Adrenal gland (tissue), 12 donors: Measurements from ENCODE around the gene ADAM19. TPM values are rescaled to one million over a fixed set of nuclear protein-coding genes. Genes with fewer than 3 reads are reported as not detected.

Source experiments
- DNase-seq, 7 donors: peaks; one replicate each; pipeline ENCODE4 v3.0.0-alpha.2; 2019 to 2020
- H3K27ac ChIP-seq, 5 donors: fragments of 200-600 bp; sonication (generic) in 4 of 5; 1 replicate in 3 of 5; 2 replicates in 2 of 5; pipeline versions ENCODE4 v1.5.1 to v1.8.0; 2016 to 2020; ENCODE audit warnings: mild to moderate bottlenecking in 1 of 5
- H3K27me3 ChIP-seq: fragments of 200-600 bp; 2 replicates; pipeline ENCODE4 v1.8.0; 2021
- H3K36me3 ChIP-seq, 2 donors: fragments of 200-600 bp; replicated peaks in 1 of 2; 1 replicate in 1 of 2; 2 replicates in 1 of 2; pipeline versions ENCODE4 v1.5.1 to v1.8.0; 2018 to 2022
- H3K4me1 ChIP-seq, 2 donors: fragments of 200-600 bp; replicated peaks in 1 of 2; 1 replicate in 1 of 2; 2 replicates in 1 of 2; pipeline versions ENCODE4 v1.5.1 to v1.8.0; 2018 to 2021
- H3K4me3 ChIP-seq, 4 donors: fragments of 200-600 bp; sonication (generic) in 3 of 4; one replicate each; pipeline ENCODE4 v1.5.1; 2016 to 2018
- H3K9me3 ChIP-seq, 3 donors: fragments of 200-600 bp; sonication (generic) in 1 of 3; replicated peaks in 1 of 3; 1 replicate in 2 of 3; 2 replicates in 1 of 3; pipeline versions ENCODE4 v1.5.1 to v1.8.0; 2016 to 2021
- CTCF ChIP-seq, 6 experiments: fragments of 450-650 bp in 4 of 6; fragments of 200-600 bp in 2 of 6; sonication (generic) in 1 of 6; IDR thresholded peaks; 1 replicate in 5 of 6; 2 replicates in 1 of 6; pipeline versions ENCODE4 v1.5.1 to v1.8.0; 2016 to 2021; ENCODE audit warnings: antibody characterized with exemption in 6 of 6, mild to moderate bottlenecking in 2 of 6, moderate library complexity in 1 of 6
- POLR2A ChIP-seq, 2 donors: fragments of 450-650 bp; IDR thresholded peaks; one replicate each; pipeline ENCODE4 v1.6.1; 2017; ENCODE audit warnings: antibody characterized with exemption in 2 of 2, mild to moderate bottlenecking in 2 of 2, moderate library complexity in 1 of 2
- WGBS, 4 donors: extraction: QIAGEN DNeasy Blood & Tissue Kit in 2 of 4; methylation state at CpG; one replicate each; pipeline versions ENCODE4 v1.1.5 to v1.1.7; 2013 to 2017; 5-methylcytosine and 5-hydroxymethylcytosine counted together
- intact Hi-C, 2 donors: fragments of 100-400 bp; cut with DNase I; formaldehyde crosslinking; loops; one replicate each; pipeline versions ENCODE4 v1.14.1 to v1.15.0; 2022 to 2023
- polyA plus RNA-seq, 3 donors: library from polyadenylated mRNA; stranded (reverse); fragments of 200-250 nt in 2 of 3; fragments of 350-450 nt in 1 of 3; fragmentation: Illumina TruSeq in 1 of 3; extraction: RNeasy Lipid Tissue Mini Kit (QIAGEN cat#74804) in 1 of 3; gene quantifications; one replicate each; pipeline ENCODE4 v1.2.3, GENCODE V29; 2013 to 2014
- total RNA-seq, 9 donors: library from RNA; depleted of rRNA in 4 of 9; stranded (reverse); fragments of >200 nt in 4 of 9; fragments of 120-200 nt in 1 of 9; fragmentation: NEBNext Ultra II Directional in 1 of 9; extraction: Animal tissue kit (Norgen Biotek cat#: 25700) in 1 of 9; gene quantifications; one replicate each; pipeline versions ENCODE4 v1.1.0 to v1.2.4, GENCODE V29; 2013 to 2023
- donor health status: healthy with polysubstance abuse.
- donor health status: Bipolar disorder and iron deficiency.
- donor health status: DM: yes; HTN: yes; CAD: no.
- donor health status: DM: no; HTN: no; CAD: no.
- donor health status: DM: no; HTN: no; CAD: no.
- donor health status: DM: yes; HTN: yes; CAD: no.

The ADAM19 gene
- total and polyA plus RNA-seq, 12 donors = 2.2 to 15.1 (median 4.7) TPM

- no peaks in the 10 kb centered on the region for H3K9me3 ChIP-seq
- H3K27ac ChIP-seq = no peak overlapping the region
- DNase-seq = no peak
- H3K36me3 ChIP-seq = no peaks in the 10 kb centered on the region
- intact Hi-C loops = no loop called here
- no peak for TF ChIP-seq POLR2A (IDR thresholded peaks at IDR 0.05)
- TF ChIP-seq CTCF (IDR thresholded peaks at IDR 0.05) = no peak
- H3K27me3 ChIP-seq = no peaks in the 10 kb centered on the region
- peaks cover 14 to 25% of the 10 kb centered on the region in 2 donors for H3K4me1 ChIP-seq
- H3K4me3 ChIP-seq = no peak overlapping the region
- WGBS, 4 donors = 89 to 98% (median 91%) methylated on average over 5 of the region's 5 CpGs
Measured at GRCh38 chr5:157532022-157532421, 43.6 kb downstream of the ADAM19 start.

- no peak overlapping the region for H3K27ac ChIP-seq
- no peak overlapping the region for H3K4me3 ChIP-seq
- intact Hi-C loops = no loop called here
- 65 to 79% (median 73%) methylated on average over 13 of the region's 13 CpGs for WGBS, 4 donors
- H3K36me3 ChIP-seq = no peaks in the 10 kb centered on the region
- H3K9me3 ChIP-seq = no peaks in the 10 kb centered on the region
- peaks cover 7 to 19% of the 10 kb centered on the region in 2 donors for H3K4me1 ChIP-seq
- TF ChIP-seq POLR2A (IDR thresholded peaks at IDR 0.05) = no peak
- TF ChIP-seq CTCF (IDR thresholded peaks at IDR 0.05) = no peak
- peak in 3 of 7 donors; percentile 35 to 54 (median 47) for DNase-seq
- H3K27me3 ChIP-seq = no peaks in the 10 kb centered on the region
Measured at GRCh38 chr5:157530226-157530972, 45.2 kb downstream of the ADAM19 start.

- TF ChIP-seq CTCF (IDR thresholded peaks at IDR 0.05) (no peak), POLR2A (IDR thresholded peaks at IDR 0.05) (no peak)
- H3K4me1 ChIP-seq = peaks cover 0 to 6% of the 10 kb centered on the region in 2 donors
- H3K4me3 ChIP-seq = no peak overlapping the region
- intact Hi-C loops = no loop called here
- DNase-seq = no peak
- H3K27ac ChIP-seq = no peak overlapping the region
- H3K36me3 ChIP-seq = no peaks in the 10 kb centered on the region
- no peaks in the 10 kb centered on the region for H3K27me3 ChIP-seq
- WGBS, 4 donors = 88 to 98% (median 91%) methylated on average over 1 of the region's 1 CpG
- H3K9me3 ChIP-seq = no peaks in the 10 kb centered on the region
Measured at GRCh38 chr5:157529002-157529401, 46.6 kb downstream of the ADAM19 start.

GRCh38 chr5:157528036-157528632 is 47.4 kb downstream of the ADAM19 start:
- Histone ChIP-seq H3K9me3 (no peaks in the 10 kb centered on the region), H3K4me1 (peaks cover 0 to 6% of the 10 kb centered on the region in 2 donors), H3K4me3 (no peak overlapping the region), H3K27me3 (no peaks in the 10 kb centered on the region), H3K36me3 (no peaks in the 10 kb centered on the region), H3K27ac (peak overlapping the region in 1 of 5 donors; percentile 12)
- 64 to 74% (median 68%) methylated on average over 8 to 9 of the region's 9 CpGs for WGBS, 4 donors
- TF ChIP-seq CTCF (IDR thresholded peaks at IDR 0.05) = no peak
- no peak for TF ChIP-seq POLR2A (IDR thresholded peaks at IDR 0.05)
- DNase-seq = no peak
- intact Hi-C loops = no loop called here
